K562 (cell line): ENCODE data around the gene SCAP. TPM values are rescaled to one million over a fixed set of nuclear protein-coding genes. Genes with fewer than 3 reads are reported as not detected.
A peak's percentile ranks its signal among the peaks of the same experiment; 100 is the strongest.
"Not testable (repeated sequence)": the region's sequence is repeated elsewhere in the genome, so short reads cannot be mapped to it uniquely, and the experiment has no call there.

ENCODE experiments used
- ATAC-seq: fragments of 200-7000 bp; cut with Tn5 transposase; 3 replicates; pipeline ENCODE4 v1.9.1; 2020; ENCODE audit warnings: moderate library complexity
- BruUV-seq: library from RNA; stranded (reverse); fragments of 400-500 nt; replicated peaks from 2 replicates; lab custom pipeline; 2021; lab: Mats Ljungman, UMichigan
- CTCF ChIA-PET: fragments of 300-600 bp; formaldehyde crosslinking; extraction: SDS; loops from one replicate; lab custom pipeline; 2021; ENCODE audit warnings: low intra/inter-chr PET ratio; lab: Yijun Ruan, JAX
- POLR2A ChIA-PET: fragments of 300-600, 350-650 bp; sonication (Branson Sonifier 250); formaldehyde crosslinking; extraction: SDS; loops from one replicate; lab custom pipeline; 2021; ENCODE audit warnings: antibody characterized with exemption, inconsistent platforms; lab: Yijun Ruan, JAX
- DNase-seq, 4 experiments: peaks; one replicate each; pipeline versions ENCODE4 v3.0.0 to v3.0.0-alpha.2; 2011 to 2018; ENCODE audit warnings: low spot score in 3 of 4, mixed read lengths in 3 of 4; ENCODE audit errors: extremely low read depth in 1 of 4
- FAIRE-seq: peaks from 2 replicates; lab custom pipeline; 2011; peaks lifted over from hg19 to GRCh38; lab: Jason Lieb, UNC
- H2AFZ ChIP-seq: 2 replicates; pipeline ENCODE4 v1.6.0; 2011; ENCODE audit warnings: low read depth, low read length, control low read depth, inconsistent platforms
- H3K27ac ChIP-seq: fragments of 200-600 bp; 3 replicates; pipeline ENCODE4 v1.8.0; 2011; ENCODE audit warnings: low read depth, mild to moderate bottlenecking, control low read depth, inconsistent platforms, low read length, moderate library complexity, mixed read lengths; ENCODE audit errors: extremely low read depth
- H3K27me3 ChIP-seq, 2 experiments: fragments of 300-600 bp in 1 of 2; 2 replicates in 1 of 2; 3 replicates in 1 of 2; pipeline versions ENCODE4 v1.6.0 to v1.8.0; 2011; ENCODE audit warnings: inconsistent platforms in 2 of 2, low read length in 2 of 2, mild to moderate bottlenecking in 1 of 2, mixed read lengths in 1 of 2, moderate library complexity in 1 of 2; ENCODE audit not compliant: control insufficient read depth in 2 of 2, insufficient read depth in 2 of 2
- H3K36me3 ChIP-seq: fragments of 300-600 bp; 3 replicates; pipeline ENCODE4 v1.8.0; 2011; ENCODE audit warnings: mild to moderate bottlenecking, low read length, inconsistent platforms; ENCODE audit not compliant: control insufficient read depth, insufficient read depth
- H3K4me1 ChIP-seq, 2 experiments: fragments of 200-600 bp in 1 of 2; replicated peaks in 1 of 2; 2 replicates in 1 of 2; 3 replicates in 1 of 2; pipeline versions ENCODE4 v1.5.1 to v1.8.0; 2011; ENCODE audit warnings: inconsistent platforms in 2 of 2, low read length in 2 of 2, mild to moderate bottlenecking in 1 of 2, mixed read lengths in 1 of 2, moderate library complexity in 1 of 2; ENCODE audit not compliant: control insufficient read depth in 2 of 2, insufficient read depth in 2 of 2
- H3K4me2 ChIP-seq: 2 replicates; pipeline ENCODE4 v1.6.1; 2011; ENCODE audit warnings: low read length, control low read depth, inconsistent platforms, mixed read lengths; ENCODE audit not compliant: insufficient read depth
- H3K4me3 ChIP-seq: fragments of 200-600 bp; sonication (generic), shearing (Covaris generic); 2 replicates; pipeline ENCODE4 v1.5.1; 2016; ENCODE audit warnings: control low read depth, inconsistent platforms
- H3K79me2 ChIP-seq: fragments of 200-600 bp; 3 replicates; pipeline ENCODE4 v1.8.0; 2011; ENCODE audit warnings: low read length, inconsistent platforms; ENCODE audit not compliant: control insufficient read depth, insufficient read depth
- H3K9ac ChIP-seq, 2 experiments: 2 replicates each; pipeline versions ENCODE4 v1.6.0 to v1.6.1; 2011; ENCODE audit warnings: low read depth in 2 of 2, low read length in 2 of 2, control low read depth in 1 of 2, inconsistent platforms in 1 of 2, mild to moderate bottlenecking in 1 of 2, mixed read lengths in 1 of 2; ENCODE audit not compliant: insufficient read depth in 1 of 2
- H3K9me1 ChIP-seq: one replicate; pipeline ENCODE4 v1.6.0; 2011; ENCODE audit warnings: inconsistent platforms, mild to moderate bottlenecking, low read length, moderate library complexity; ENCODE audit not compliant: control insufficient read depth, insufficient read depth
- H3K9me3 ChIP-seq: replicated peaks from 2 replicates; pipeline ENCODE4 v1.5.1; 2011; ENCODE audit warnings: low read depth, low read length, inconsistent platforms; ENCODE audit not compliant: control insufficient read depth, insufficient read depth
- H4K20me1 ChIP-seq: replicated peaks from 2 replicates; pipeline ENCODE4 v1.6.1; 2011; ENCODE audit warnings: low read length, inconsistent platforms, mixed read lengths; ENCODE audit not compliant: control insufficient read depth, insufficient read depth
- ATF1 ChIP-seq, 2 experiments: fragments of 450-650 bp in 1 of 2; IDR thresholded peaks; 2 replicates each; pipeline ENCODE4 v1.6.1; 2016; ENCODE audit warnings: missing compliant biosample characterization in 1 of 2, missing genetic modification characterization in 1 of 2
- CBX5 ChIP-seq: IDR thresholded peaks from 2 replicates; pipeline ENCODE4 v1.6.1; 2014; ENCODE audit warnings: low read depth, borderline replicate concordance
- CEBPB ChIP-seq: fragments of 450-650 bp; IDR thresholded peaks from 2 replicates; pipeline ENCODE4 v1.6.1; 2016; ENCODE audit warnings: missing genetic modification characterization, missing compliant biosample characterization
- MNT ChIP-seq, 2 experiments: fragments of 450-650 bp; conservative IDR thresholded peaks; 2 replicates each; pipeline ENCODE4 v1.6.1; 2017; ENCODE audit warnings: mild to moderate bottlenecking in 2 of 2, moderate library complexity in 2 of 2
- MTA1 ChIP-seq: fragments of 450-650 bp; IDR thresholded peaks from 2 replicates; pipeline ENCODE4 v1.6.1; 2017; ENCODE audit warnings: borderline replicate concordance
- NR2C1 ChIP-seq, 2 experiments: fragments of 450-650 bp; IDR thresholded peaks; 2 replicates each; pipeline ENCODE4 v1.6.1; 2017; ENCODE audit warnings: mild to moderate bottlenecking in 2 of 2, antibody characterized with exemption in 1 of 2, inconsistent platforms in 1 of 2, missing compliant biosample characterization in 1 of 2, missing genetic modification characterization in 1 of 2
- SMARCE1 ChIP-seq: fragments of 450-650 bp; IDR thresholded peaks from 2 replicates; pipeline ENCODE4 v1.7.1; 2016; ENCODE audit warnings: mild to moderate bottlenecking
- TEAD1 ChIP-seq, 2 experiments: fragments of 450-650 bp in 1 of 2; sonication (generic) in 1 of 2; formaldehyde crosslinking; IDR thresholded peaks; 2 replicates each; pipeline versions ENCODE4 v1.4.0 to v1.8.0; 2020 to 2022; ENCODE audit warnings: mild to moderate bottlenecking in 2 of 2, missing genetic modification reagents in 1 of 2
- TFAP4 ChIP-seq: sonication (generic); formaldehyde crosslinking; IDR thresholded peaks from 2 replicates; pipeline ENCODE4 v1.8.0; 2022; ENCODE audit warnings: missing genetic modification reagents, mild to moderate bottlenecking, moderate library complexity, borderline replicate concordance
- ZFX ChIP-seq: sonication (generic); formaldehyde crosslinking; IDR thresholded peaks from 2 replicates; pipeline ENCODE4 v1.8.0; 2022; ENCODE audit warnings: mild to moderate bottlenecking, missing genetic modification reagents, moderate library complexity
- WGBS: fragments of 100-300 bp; shearing (Covaris generic); methylation state at CpG from one replicate; pipeline ENCODE4 v1.1.6; 2016; ENCODE audit warnings: low coverage, mixed read lengths; ENCODE audit not compliant: insufficient coverage; ENCODE audit errors: missing lambda C conversion rate; 5-methylcytosine and 5-hydroxymethylcytosine counted together
- in situ Hi-C: fragments of 300-500 bp; cut with MboI; formaldehyde crosslinking; loops from 4 replicates; pipeline ENCODE4 v1.15.0; 2018; ENCODE audit warnings: inconsistent platforms, mixed read lengths
- intact Hi-C: fragments of 100-400 bp; cut with micrococcal nuclease; formaldehyde crosslinking; loops from 2 replicates; pipeline ENCODE4 v1.14.2; 2022
- polyA plus RNA-seq, 8 experiments: library from polyadenylated mRNA; depleted of rRNA in 4 of 8; stranded (reverse) in 5 of 8; unstranded in 3 of 8; fragments of >200 nt; fragmentation: Nextera tagmentation in 2 of 8; fragmentation: Illumina TruSeq in 1 of 8; extraction: Ambion mirVana in 2 of 8; extraction: Trizol in 1 of 8; gene quantifications; 2 replicates each; pipeline versions ENCODE4 v1.2.1 to v1.2.3, GENCODE V29; 2011 to 2014; ENCODE audit warnings: inconsistent platforms in 1 of 8, missing spikeins in 1 of 8
- total RNA-seq, 7 experiments: library from RNA; depleted of rRNA in 6 of 7; stranded (reverse); fragments of >200 nt in 6 of 7; fragmentation: Illumina TruSeq in 2 of 7; extraction: Trizol in 2 of 7; gene quantifications; 2 replicates each; pipeline versions ENCODE4 v1.2.1 to v1.2.3, GENCODE V29; 2011 to 2021; ENCODE audit warnings: low replicate concordance in 1 of 7
- TF ChIP-seq, protein P1 (sequence below): fragments of 450-650 bp; formaldehyde crosslinking; IDR thresholded peaks from 2 replicates; pipeline ENCODE4 v1.4.0; 2020; ENCODE audit warnings: mild to moderate bottlenecking, mixed read lengths

SCAP gene
- total and polyA plus RNA-seq, 9 of the 15 experiments (the other 6 are each of a cell fraction or from before 2014, with no cell fraction given) = 2.6 to 104 (median 37.8) TPM

DNA sequence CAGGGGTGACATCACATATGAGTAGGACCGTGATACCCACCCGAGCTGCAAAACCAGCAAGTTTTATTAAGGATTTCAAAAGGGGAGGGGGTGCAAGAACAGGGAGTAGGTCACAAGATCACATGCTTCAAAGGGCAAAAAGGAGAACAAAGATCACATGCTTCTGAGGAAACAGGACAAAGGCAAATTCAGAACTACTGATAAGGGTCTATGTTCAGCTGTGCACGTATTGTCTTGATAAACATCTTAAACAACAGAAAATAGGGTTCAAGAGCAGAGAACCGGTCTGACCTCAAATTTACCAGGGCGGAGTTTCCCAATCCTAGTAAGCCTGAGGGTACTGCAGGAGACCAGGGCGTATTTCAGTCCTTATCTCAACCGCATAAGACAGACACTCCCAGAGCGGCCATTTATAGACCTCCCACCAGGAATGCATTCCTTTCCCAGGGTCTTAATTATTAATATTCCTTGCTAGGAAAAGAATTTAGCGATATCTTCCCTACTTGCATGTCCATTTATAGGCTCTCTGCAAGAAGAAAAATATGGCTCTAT, 16.1 kb downstream of the SCAP start:
- H3K36me3 ChIP-seq; CTCF ChIA-PET; BruUV-seq; H4K20me1 ChIP-seq; ATAC-seq; H3K9me1 ChIP-seq; H2AFZ ChIP-seq; DNase-seq; intact Hi-C loops; H3K9ac ChIP-seq; H3K4me2 ChIP-seq; H3K4me3 ChIP-seq; in situ Hi-C loops; FAIRE-seq; H3K9me3 ChIP-seq; H3K27ac ChIP-seq; H3K4me1 ChIP-seq; H3K27me3 ChIP-seq; TF ChIP-seq NR2C1 (IDR thresholded peaks at IDR 0.05); ATF1 (CRISPR knock-in tag; IDR thresholded peaks at IDR 0.05): not testable (repeated sequence)
- H3K79me2 ChIP-seq = peaks cover 75% of the 10 kb centered on the region
- WGBS = 52% methylated on average over 9 of the region's 9 CpGs
- POLR2A ChIA-PET = interaction anchor here (2.7 kb wide), 1 partner anchor 15 kb away, joined by 12 read pairs; the partner anchor contains the start of gene SCAP
- TF ChIP-seq, protein P1, sequence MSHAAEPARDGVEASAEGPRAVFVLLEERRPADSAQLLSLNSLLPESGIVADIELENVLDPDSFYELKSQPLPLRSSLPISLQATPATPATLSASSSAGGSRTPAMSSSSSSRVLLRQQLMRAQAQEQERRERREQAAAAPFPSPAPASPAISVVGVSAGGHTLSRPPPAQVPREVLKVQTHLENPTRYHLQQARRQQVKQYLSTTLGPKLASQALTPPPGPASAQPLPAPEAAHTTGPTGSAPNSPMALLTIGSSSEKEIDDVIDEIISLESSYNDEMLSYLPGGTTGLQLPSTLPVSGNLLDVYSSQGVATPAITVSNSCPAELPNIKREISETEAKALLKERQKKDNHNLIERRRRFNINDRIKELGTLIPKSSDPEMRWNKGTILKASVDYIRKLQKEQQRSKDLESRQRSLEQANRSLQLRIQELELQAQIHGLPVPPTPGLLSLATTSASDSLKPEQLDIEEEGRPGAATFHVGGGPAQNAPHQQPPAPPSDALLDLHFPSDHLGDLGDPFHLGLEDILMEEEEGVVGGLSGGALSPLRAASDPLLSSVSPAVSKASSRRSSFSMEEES = peak; percentile 30; the same call in 1 of the 2 replicates
- peak; percentile 28; the same call in 1 of the 2 replicates for TF ChIP-seq CEBPB
- 0 out of 2 replicates have a peak, but pooled peaks have one; percentile 16 for TF ChIP-seq ZFX (CRISPR knock-in tag)
- peak; percentile 38; the same call in 1 of the 2 replicates for TF ChIP-seq MTA1
- peak; percentile 30; the same call in 1 of the 2 replicates for TF ChIP-seq NR2C1 (tag; IDR thresholded peaks at IDR 0.05)
- TF ChIP-seq ATF1 (tag; IDR thresholded peaks at IDR 0.05) = 0 out of 2 replicates have a peak, but pooled peaks have one; percentile 15
- TF ChIP-seq MNT (conservative IDR thresholded peaks at IDR 0.05) = 0 out of 4 replicates have a peak, but pooled peaks of 1 of the 2 experiments have one; percentile 24
- peak; percentile 34; the same call in 1 of the 2 replicates for TF ChIP-seq SMARCE1
- 0 out of 4 replicates have a peak, but pooled peaks of 1 of the 2 experiments have one; percentile 40 for TF ChIP-seq TEAD1 (CRISPR knock-in tag; IDR thresholded peaks at IDR 0.05)
- TF ChIP-seq CBX5 = 0 out of 2 replicates have a peak, but pooled peaks have one; percentile 39
- 0 out of 2 replicates have a peak, but pooled peaks have one; percentile 28 for TF ChIP-seq TFAP4
